ENCODE data around the gene CARM1.
"Not testable (repeated sequence)": the region's sequence is repeated elsewhere in the genome, so short reads cannot be mapped to it uniquely, and the experiment has no call there.

The CARM1 gene

DNA sequence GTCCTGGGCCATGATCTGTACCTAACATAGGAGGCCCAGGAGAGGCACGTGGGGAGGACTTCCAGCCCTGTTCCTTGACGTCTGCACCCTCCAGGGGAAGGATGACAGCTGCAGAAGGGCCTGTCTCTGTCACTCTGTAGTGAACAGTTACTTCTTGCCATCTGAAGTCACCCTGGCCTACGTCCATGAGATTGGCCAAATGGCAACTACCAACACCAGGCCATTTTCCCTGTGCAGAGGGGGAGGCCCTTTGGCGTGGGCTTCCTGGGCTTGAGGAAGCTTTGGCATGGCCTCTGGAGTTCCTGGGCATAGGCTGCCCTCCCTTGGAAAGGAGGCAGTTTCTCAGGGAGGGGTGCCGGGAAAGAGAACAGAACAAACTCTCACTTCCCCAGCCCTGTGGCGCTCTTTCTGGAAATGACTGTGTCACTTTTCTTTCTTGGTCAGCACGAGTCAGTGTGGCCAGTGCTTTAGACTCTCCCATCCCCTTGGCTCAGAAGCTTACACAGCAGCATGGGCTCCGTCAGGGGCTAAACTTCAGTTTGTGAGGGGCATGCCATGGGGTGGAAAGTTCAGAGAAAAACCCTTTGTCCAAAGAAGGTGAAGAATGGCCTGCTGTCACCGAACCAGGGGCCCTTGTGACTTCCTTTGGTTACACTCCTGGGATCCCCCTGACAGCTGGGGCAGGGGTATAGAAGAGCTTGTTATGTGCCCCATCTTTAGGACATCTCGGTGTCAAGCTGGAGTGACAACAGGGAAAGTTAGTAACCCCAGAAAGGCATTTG, 5.3 kb downstream of the CARM1 start:
- DNase-seq: no peak

DNA sequence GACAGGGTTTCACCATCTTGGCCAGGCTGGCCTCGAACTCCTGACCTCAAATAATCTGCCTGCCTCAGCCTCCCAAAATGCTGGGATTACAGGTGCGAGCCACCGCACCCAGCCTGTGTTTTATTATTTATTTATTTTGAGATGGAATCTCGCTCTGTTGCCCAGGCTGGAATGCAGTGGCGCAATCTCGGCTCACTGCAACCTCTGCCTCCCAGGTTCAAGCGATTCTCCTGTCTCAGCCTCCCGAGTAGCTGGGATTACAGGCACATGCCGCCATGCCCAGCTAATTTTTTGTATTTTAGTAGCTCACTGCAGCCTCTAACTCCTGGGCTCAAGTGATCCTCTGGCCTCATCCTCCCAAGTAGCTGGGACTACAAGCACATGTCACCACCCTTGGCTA, 6.3 kb downstream of the CARM1 start:
- not testable (repeated sequence) for DNase-seq

- DNase-seq: no peak
These were observed 6.9 kb downstream of the CARM1 start for GRCh38 chr19:10878253-10878652.

GRCh38 chr19:10881403-10882107, 10.2 kb downstream of the CARM1 start:
- no peak for DNase-seq

DNA sequence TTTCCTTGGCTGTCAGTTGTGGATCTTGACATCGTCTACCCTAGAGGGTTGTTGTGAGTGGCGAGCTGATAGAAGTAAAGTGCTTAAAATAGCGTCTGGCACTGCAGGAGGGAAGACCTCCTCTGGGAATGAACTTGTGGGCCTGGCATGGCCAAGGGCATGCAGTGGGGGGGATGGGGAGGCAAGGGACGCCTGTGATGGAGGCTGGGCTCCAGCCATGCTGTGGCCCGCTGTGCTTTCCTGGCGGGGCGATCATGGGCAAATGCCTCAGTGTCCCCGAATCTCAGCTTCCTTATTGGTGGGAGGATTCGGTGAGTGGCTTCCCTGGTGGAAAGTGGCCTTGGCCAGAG, 10.7 kb downstream of the CARM1 start:
- no peak for DNase-seq

- DNase-seq: no peak
These were observed 12.9 kb downstream of the CARM1 start for GRCh38 chr19:10884274-10884673.

DNA sequence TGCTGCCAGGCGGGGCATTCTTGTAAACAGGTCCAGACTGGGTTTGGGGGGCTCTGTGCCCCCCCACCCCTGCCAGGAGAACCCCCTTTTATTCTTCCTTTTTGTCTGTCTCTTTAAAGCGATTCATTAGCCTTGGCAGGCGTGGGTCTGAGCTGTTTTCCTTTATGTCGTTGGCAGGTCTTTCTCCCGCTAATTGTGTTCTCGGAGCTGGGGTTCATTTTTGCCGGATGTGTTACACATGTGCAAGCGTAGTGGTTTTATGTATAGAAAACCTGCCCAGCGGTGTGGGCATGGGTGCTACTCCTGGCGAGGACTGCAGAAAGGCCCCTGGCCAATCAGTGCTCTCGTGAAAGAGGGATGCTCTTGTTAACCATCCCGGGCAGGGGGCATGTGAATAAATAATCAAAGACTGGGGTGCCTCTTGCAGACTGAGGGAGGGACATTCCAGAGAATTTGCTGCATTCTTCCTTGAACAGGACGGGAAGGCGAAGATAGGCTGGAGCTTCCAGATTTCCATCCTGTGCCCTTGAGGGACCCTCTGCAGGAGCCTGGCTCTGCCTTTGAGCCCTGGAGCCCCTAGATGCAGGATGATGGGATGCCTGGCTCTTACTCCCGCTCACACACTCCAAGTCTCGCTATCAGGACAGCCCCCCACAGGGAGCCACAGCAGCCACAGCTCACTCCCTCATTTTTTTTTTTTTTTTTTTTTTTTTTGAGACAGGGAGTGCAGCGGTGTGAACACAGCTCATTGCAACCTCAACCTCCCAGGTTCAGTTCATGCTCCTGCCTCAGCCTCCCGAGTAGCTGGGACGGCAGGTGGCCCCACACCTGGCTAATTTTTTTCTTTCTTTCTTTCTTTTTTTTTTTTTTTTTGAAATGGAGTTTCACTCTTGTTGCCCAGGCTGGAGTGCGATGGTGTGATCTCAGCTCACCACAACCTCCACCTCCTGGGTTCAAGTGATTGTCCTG, 14.1 kb downstream of the CARM1 start:
- no peak for DNase-seq

DNA sequence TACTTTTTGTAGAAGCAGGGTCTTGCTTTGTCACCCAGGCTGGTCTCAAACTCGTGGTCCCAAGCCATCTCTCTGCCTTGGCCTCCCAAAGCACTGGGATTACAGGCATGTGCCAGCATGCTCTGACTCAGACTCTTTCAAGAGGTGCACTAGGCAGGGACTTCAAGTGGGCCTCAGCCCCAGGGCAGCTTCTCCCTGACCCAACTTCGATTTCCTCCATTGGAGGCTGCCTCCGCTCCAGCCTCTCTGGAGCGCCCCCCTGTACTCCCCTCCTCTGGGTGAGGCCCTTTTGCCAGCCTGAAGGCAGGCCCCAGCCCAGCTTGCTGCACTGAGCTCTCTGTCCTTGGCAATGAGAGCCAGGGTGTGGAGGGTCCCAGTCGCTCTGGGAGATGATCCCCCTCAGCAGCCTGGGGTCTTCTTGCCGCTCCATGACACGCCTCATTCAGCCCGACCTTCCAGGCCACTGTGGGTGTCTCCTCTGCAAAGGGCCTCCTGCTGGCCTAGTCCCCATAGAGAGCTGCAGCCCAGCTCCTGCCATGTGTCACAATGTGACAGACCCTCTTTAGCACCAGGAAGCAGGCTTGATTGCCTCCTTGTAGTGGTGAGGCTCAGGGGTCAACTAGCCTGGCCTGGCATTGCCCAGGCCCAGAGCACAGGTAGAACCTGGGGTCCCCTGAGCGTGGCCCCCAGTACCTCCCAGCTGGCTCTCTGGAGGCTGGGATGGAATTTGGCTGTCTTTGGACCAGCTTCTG, 16.4 kb downstream of the CARM1 start:
- DNase-seq: no peak

DNA sequence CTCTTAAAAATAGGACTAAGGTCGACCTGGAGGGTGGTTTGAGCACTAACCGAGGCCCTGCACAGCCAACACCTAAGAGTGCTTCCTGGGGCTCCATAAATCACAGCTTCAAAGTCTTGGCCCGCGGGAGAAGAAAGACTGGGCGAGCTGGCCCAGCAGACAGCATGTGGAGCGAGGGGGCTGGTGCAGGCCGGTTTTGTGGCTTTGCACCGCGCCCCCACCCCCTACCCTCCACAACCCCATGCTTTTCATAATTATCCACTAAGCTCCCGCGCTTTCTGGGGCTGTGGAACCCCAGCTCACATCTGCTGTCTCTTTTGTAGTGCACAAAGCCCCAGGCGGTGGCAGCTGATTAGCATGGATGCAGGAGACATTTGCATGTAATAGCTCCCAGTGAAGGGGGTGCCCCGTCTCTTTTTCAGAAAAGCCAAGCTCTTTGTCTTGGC, 17.1 kb downstream of the CARM1 start:
- no peak for DNase-seq

DNA sequence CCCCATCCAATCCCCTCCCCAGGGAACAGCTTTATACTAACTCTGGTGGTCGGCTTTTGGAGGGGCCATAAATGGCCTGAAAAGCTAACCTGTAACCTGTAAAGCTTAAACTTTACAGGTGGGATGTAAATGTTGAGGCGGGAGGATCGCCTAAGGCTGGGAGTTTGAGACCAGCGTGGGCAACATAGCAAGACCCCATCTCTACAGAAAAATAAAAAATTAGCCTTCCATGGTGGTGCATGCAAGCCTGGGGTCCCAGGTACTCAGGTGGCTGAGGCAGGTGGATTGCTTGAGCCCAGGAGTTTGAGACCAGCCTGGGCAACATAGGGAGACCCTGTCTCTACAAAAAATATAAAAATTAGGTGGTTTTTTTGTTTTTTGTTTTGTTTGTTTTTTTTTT, 18.5 kb downstream of the CARM1 start:
- no peak for DNase-seq

DNA sequence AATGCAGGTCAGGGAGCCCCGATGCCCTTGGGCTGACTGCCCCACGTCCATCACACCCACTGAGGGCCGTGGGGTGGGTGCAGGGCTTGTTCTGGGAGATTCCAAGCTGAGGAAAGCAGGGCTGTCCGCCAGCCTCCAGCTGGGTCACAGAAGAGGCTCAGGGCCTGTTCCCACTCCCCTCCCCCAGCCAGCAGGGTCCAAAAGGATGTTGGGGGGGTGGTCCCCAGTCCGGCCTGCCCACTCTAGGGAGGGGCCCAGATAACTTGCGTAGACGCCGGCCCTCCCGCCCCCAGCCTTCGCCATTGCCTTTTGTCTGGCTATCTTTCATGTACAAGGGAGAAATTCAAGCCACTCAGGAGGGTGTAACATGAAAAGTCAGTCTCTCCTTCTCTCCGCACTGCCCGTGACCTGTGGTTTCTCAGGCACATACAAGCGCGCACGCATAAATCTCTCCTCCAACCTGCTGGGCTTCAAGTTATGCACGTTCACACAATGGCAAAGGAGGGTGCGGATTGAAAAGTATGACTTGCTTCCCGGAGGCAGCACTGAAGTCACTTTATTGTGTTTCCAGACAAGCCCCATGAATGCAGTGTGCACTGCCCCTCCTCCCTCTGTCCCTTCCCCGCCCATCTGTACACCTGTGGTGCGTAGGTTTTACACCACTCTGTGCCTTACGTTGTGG, 20.2 kb downstream of the CARM1 start:
- peak; percentile 32 for DNase-seq

GRCh38 chr19:10892256-10892655, 20.9 kb downstream of the CARM1 start:
- peak; percentile 4 for DNase-seq

DNA sequence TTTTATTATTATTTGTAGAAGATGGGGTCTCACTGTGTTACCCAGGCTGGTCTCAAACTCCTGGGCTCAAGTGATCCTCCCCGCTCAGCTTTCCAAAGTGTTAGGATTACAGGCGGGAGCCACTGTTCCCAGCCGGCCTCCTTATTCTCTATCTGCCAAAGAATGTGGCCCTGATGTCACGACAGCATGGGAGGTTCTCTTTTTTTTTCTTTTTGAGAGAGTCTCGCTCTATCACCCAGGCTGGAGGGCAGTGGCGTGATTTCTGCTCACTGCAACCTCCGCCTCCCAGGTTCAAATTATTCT, 23.5 kb downstream of the CARM1 start:
- no peak for DNase-seq

- DNase-seq: no peak
These were observed 24.0 kb downstream of the CARM1 start for GRCh38 chr19:10895363-10895762.

DNA sequence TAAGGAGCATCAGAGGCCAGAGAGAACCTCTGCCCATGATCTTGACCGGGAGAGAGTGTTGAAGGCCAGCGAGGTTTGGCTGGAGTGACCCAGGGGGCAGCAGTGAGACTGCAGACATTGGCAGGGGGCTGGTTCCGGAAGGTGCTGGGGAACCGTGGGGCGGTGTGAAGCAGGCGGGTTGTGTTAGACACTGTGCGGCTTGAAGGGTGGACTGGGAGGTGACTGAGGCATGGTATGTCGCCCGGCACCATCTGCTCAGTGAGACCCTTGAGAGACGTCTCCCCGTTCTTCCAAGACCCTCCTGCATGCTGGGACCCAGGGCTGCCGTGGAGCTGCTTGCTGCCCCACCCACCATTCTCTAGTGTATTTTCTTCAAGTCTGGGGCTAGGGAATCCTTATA, 24.6 kb downstream of the CARM1 start:
- DNase-seq: no peak

DNA sequence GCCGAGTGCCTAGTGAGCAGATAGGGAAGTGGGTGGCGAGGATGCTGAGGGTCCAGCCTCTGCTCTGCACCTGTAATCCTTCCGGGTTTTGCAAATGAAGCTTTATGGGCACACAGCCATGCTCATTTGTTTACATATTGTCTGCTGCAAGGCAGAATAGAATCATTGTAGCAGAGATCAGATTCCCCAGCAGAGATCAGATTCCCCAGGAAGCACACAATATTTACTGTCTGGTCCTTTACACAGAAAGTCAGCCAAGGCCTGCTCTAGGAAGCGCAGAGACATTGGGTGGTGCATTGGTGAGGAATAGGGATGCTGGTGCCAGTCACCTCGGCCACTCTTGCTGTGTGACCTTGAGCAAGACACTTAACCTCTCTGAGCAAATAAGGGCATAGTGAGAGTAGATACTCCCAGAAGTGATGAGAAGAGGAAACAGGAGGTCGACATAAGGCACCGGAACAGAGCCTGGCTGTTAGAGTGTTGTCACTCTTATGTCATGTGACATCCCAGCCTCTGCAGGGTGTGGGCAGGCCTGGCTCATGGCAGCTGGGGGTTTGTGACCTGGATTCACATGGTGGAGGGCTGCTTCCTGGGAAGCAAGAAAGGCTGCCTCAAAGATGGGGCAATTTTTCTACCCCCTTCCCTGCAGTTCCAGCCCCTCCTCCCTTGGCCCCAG, 25.6 kb downstream of the CARM1 start:
- DNase-seq: peak; percentile 84

DNA sequence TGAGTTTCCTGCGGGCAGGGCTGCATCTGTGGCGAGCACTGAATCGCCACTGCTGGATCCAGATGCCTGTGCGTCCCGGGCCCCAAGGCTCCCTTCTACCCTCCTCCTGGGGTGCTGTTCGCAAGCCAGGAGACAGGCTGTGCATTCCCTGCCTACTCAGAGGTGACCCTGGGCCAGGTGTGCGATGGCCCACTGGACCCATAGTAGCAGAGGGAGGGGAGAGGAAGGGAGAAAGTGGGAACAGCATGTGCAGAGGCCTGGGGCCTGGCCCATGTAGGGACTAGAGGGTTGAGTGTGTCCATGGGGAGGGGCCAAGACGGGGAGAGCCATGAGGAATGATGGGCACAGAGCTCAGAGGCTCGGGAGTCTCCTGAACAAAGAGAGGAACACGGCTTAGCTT, 27.3 kb downstream of the CARM1 start:
- no peak for DNase-seq

GRCh38 chr19:10899151-10899653, 27.8 kb downstream of the CARM1 start:
- DNase-seq: peak; percentile 76

GRCh38 chr19:10907925-10908324, 36.6 kb downstream of the CARM1 start:
- DNase-seq: no peak

DNA sequence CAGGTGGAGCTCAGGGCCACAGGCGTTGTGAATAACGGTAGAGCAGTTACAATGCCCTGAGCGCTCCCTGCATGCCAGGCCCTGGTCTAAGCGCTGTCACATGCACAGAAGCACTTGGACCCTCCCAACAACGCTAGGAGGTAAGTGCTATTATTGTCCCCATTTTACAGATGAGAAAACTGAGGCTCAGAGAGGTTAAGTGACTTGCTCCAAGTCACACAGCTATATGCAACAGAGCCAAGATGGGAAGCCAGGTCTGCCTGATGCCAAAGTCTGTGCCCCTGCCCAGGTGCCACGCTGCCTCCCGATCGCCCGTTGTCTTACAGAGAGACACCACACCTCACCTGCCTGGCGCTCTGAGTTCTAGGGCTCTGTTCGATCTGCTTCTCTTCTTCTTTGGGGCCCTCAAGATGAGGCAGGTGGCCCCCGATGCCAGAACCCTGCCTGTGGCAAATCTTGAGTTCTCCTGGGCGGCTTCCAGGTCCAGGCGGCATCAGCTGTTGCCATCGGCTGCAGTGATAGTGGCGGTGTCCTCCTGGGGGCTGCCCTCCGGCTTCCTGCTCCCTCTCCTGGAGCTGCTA, 37.1 kb downstream of the CARM1 start:
- DNase-seq: no peak
